GM12878 (cell line): ENCODE data around the gene APOBEC3C.
"Not testable (repeated sequence)": the region's sequence is repeated elsewhere in the genome, so short reads cannot be mapped to it uniquely, and the experiment has no call there.

Source experiments
- CREM ChIP-seq: IDR thresholded peaks from 2 replicates; pipeline ENCODE4 v1.6.1; 2014; ENCODE audit warnings: antibody characterized with exemption, low read depth
- EZH2 ChIP-seq: IDR thresholded peaks from 2 replicates; pipeline ENCODE4 v1.6.1; 2012; ENCODE audit warnings: low read depth, mild to moderate bottlenecking, control low read depth, inconsistent platforms, low read length, borderline replicate concordance; ENCODE audit not compliant: control insufficient read depth
- MYC ChIP-seq: IDR thresholded peaks from 2 replicates; pipeline ENCODE4 v1.6.1; 2011; ENCODE audit warnings: mild to moderate bottlenecking, low read length, moderate library complexity, inconsistent platforms; ENCODE audit not compliant: insufficient read depth, insufficient replicate concordance, insufficient read length, severe bottlenecking
- POLR2AphosphoS5 ChIP-seq: IDR thresholded peaks from 2 replicates; pipeline ENCODE4 v1.6.1; 2011; ENCODE audit warnings: mild to moderate bottlenecking, low read length, inconsistent platforms
- SPI1 ChIP-seq: IDR thresholded peaks from 2 replicates; pipeline ENCODE4 v1.6.1; 2011; ENCODE audit warnings: low read depth, mild to moderate bottlenecking, low read length, moderate library complexity, borderline replicate concordance; ENCODE audit not compliant: insufficient read depth
- ZNF207 ChIP-seq: fragments of 450-650 bp; IDR thresholded peaks from 2 replicates; pipeline ENCODE4 v1.6.1; 2014; ENCODE audit warnings: antibody characterized with exemption, mild to moderate bottlenecking, borderline replicate concordance
- ZZZ3 ChIP-seq: IDR thresholded peaks from 2 replicates; pipeline ENCODE4 v1.6.1; 2011; ENCODE audit warnings: low read depth; ENCODE audit not compliant: control insufficient read depth, insufficient read length
- TF ChIP-seq, protein P1 (sequence below): IDR thresholded peaks from 2 replicates; pipeline ENCODE4 v1.6.1; 2012; ENCODE audit warnings: mild to moderate bottlenecking, low read depth, low read length

DNA sequence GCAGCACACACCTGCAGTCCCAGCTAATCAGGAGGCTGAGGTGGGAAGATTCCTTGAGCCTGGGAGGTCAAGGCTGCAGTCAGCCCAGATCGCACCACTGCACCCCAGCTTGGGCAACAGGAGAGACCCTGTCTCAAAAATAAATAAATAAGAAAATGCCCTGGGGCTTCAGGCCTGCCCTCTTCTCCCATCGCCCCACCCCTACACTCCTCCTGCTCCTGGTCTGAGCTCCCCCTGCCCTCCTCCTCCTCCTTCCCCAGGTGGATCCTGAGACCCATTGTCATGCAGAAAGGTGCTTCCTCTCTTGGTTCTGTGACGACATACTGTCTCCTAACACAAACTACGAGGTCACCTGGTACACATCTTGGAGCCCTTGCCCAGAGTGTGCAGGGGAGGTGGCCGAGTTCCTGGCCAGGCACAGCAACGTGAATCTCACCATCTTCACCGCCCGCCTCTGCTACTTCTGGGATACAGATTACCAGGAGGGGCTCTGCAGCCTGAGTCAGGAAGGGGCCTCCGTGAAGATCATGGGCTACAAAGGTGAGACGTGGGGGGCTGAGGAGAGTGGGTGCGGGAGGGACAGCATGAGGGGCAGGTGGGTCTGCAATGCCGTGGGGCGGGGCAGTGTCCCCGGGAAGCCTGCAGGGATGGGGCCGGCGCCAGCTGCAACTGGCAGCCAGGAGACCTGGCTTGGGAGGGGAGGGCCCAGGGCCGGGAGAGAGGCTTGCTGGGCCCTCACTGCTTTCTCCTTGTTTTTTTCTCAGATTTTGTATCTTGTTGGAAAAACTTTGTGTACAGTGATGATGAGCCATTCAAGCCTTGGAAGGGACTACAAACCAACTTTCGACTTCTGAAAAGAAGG lies 17.6 kb downstream of the APOBEC3C start:
- TF ChIP-seq CREM, ZNF207, POLR2AphosphoS5, SPI1, ZZZ3, MYC, EZH2: not testable (repeated sequence)
- TF ChIP-seq, protein P1, sequence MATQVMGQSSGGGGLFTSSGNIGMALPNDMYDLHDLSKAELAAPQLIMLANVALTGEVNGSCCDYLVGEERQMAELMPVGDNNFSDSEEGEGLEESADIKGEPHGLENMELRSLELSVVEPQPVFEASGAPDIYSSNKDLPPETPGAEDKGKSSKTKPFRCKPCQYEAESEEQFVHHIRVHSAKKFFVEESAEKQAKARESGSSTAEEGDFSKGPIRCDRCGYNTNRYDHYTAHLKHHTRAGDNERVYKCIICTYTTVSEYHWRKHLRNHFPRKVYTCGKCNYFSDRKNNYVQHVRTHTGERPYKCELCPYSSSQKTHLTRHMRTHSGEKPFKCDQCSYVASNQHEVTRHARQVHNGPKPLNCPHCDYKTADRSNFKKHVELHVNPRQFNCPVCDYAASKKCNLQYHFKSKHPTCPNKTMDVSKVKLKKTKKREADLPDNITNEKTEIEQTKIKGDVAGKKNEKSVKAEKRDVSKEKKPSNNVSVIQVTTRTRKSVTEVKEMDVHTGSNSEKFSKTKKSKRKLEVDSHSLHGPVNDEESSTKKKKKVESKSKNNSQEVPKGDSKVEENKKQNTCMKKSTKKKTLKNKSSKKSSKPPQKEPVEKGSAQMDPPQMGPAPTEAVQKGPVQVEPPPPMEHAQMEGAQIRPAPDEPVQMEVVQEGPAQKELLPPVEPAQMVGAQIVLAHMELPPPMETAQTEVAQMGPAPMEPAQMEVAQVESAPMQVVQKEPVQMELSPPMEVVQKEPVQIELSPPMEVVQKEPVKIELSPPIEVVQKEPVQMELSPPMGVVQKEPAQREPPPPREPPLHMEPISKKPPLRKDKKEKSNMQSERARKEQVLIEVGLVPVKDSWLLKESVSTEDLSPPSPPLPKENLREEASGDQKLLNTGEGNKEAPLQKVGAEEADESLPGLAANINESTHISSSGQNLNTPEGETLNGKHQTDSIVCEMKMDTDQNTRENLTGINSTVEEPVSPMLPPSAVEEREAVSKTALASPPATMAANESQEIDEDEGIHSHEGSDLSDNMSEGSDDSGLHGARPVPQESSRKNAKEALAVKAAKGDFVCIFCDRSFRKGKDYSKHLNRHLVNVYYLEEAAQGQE = not testable (repeated sequence)
